Mesenchymal stem cell (in vitro differentiated cells and primary cell): ENCODE results near the gene KRT27.

Source experiments
- DNase-seq: peaks from one replicate; pipeline ENCODE4 v3.0.0-alpha.2; 2013
- H2AFZ ChIP-seq: one replicate; pipeline ENCODE4 v1.6.1; 2013; ENCODE audit warnings: low read depth, mild to moderate bottlenecking, control low read depth, inconsistent platforms, low read length, moderate library complexity
- H2AK5ac ChIP-seq: 2 replicates; pipeline ENCODE4 v1.6.1; 2013; ENCODE audit warnings: low read length, moderate library complexity, mild to moderate bottlenecking, inconsistent platforms; ENCODE audit not compliant: severe bottlenecking
- H2BK120ac ChIP-seq: one replicate; pipeline ENCODE4 v1.6.1; 2013; ENCODE audit warnings: low read depth, mild to moderate bottlenecking, inconsistent platforms, low read length, moderate library complexity
- H2BK12ac ChIP-seq, 2 experiments: one replicate each; pipeline ENCODE4 v1.6.1; 2013; ENCODE audit warnings: inconsistent platforms in 2 of 2, low read length in 2 of 2, mild to moderate bottlenecking in 2 of 2, moderate library complexity in 2 of 2, control low read depth in 1 of 2
- H2BK15ac ChIP-seq: one replicate; pipeline ENCODE4 v1.6.1; 2013; ENCODE audit warnings: mild to moderate bottlenecking, low read depth, inconsistent platforms; ENCODE audit not compliant: poor library complexity, severe bottlenecking
- H2BK5ac ChIP-seq: 2 replicates; pipeline ENCODE4 v1.6.1; 2013; ENCODE audit warnings: low read depth, mild to moderate bottlenecking, low read length, control low read depth, inconsistent platforms; ENCODE audit not compliant: poor library complexity, severe bottlenecking
- H3K14ac ChIP-seq, 2 experiments: one replicate each; pipeline ENCODE4 v1.6.1; 2013; ENCODE audit warnings: inconsistent platforms in 2 of 2, low read length in 2 of 2, control low read depth in 1 of 2, mild to moderate bottlenecking in 1 of 2, moderate library complexity in 1 of 2
- H3K18ac ChIP-seq, 2 experiments: one replicate each; pipeline ENCODE4 v1.6.1; 2013; ENCODE audit warnings: inconsistent platforms in 2 of 2, low read length in 2 of 2, control low read depth in 1 of 2, low read depth in 1 of 2, mild to moderate bottlenecking in 1 of 2
- H3K23ac ChIP-seq, 2 experiments: one replicate each; pipeline ENCODE4 v1.6.1; 2013; ENCODE audit warnings: inconsistent platforms in 2 of 2, low read length in 2 of 2, mild to moderate bottlenecking in 2 of 2, moderate library complexity in 2 of 2, control low read depth in 1 of 2
- H3K27ac ChIP-seq: 2 replicates; pipeline ENCODE4 v1.5.1; 2013; ENCODE audit warnings: mild to moderate bottlenecking, moderate library complexity, low read length, control low read depth, inconsistent platforms; ENCODE audit not compliant: poor library complexity, severe bottlenecking
- H3K27me3 ChIP-seq, 2 experiments: 2 replicates each; pipeline versions ENCODE4 v1.6.1 to v1.7.0; 2013; ENCODE audit warnings: low read length in 2 of 2, mild to moderate bottlenecking in 2 of 2, moderate library complexity in 2 of 2, control low read depth in 1 of 2, inconsistent platforms in 1 of 2; ENCODE audit not compliant: control insufficient read depth in 1 of 2, insufficient read depth in 1 of 2
- H3K36me3 ChIP-seq, 2 experiments: 2 replicates each; pipeline versions ENCODE4 v1.6.1 to v1.7.0; 2013; ENCODE audit warnings: low read length in 2 of 2, control low read depth in 1 of 2, inconsistent platforms in 1 of 2, low read depth in 1 of 2, mild to moderate bottlenecking in 1 of 2; ENCODE audit not compliant: insufficient read depth in 2 of 2, control insufficient read depth in 1 of 2
- H3K4ac ChIP-seq, 2 experiments: one replicate each; pipeline ENCODE4 v1.6.1; 2013; ENCODE audit warnings: inconsistent platforms in 2 of 2, low read length in 2 of 2, mild to moderate bottlenecking in 2 of 2, moderate library complexity in 2 of 2, control low read depth in 1 of 2, low read depth in 1 of 2
- H3K4me1 ChIP-seq: 2 replicates; pipeline ENCODE4 v1.6.1; 2013; ENCODE audit warnings: low read depth, low read length, control low read depth; ENCODE audit not compliant: control insufficient read depth, insufficient read depth
- H3K4me2 ChIP-seq: 2 replicates; pipeline ENCODE4 v1.6.1; 2013; ENCODE audit warnings: low read length, mild to moderate bottlenecking, inconsistent platforms; ENCODE audit not compliant: poor library complexity, severe bottlenecking
- H3K4me3 ChIP-seq, 2 experiments: 2 replicates each; pipeline versions ENCODE4 v1.5.1 to v1.7.0; 2013; ENCODE audit warnings: low read length in 2 of 2, mild to moderate bottlenecking in 2 of 2, control low read depth in 1 of 2, low read depth in 1 of 2; ENCODE audit not compliant: insufficient read depth in 1 of 2
- H3K79me1 ChIP-seq: replicated peaks from 2 replicates; pipeline ENCODE4 v1.6.1; 2013; ENCODE audit warnings: mild to moderate bottlenecking, control low read depth, low read length, inconsistent platforms; ENCODE audit not compliant: poor library complexity, severe bottlenecking
- H3K9ac ChIP-seq: 2 replicates; pipeline ENCODE4 v1.7.0; 2013; ENCODE audit warnings: mild to moderate bottlenecking, low read length, moderate library complexity
- H3K9me3 ChIP-seq: 2 replicates; pipeline ENCODE4 v1.7.0; 2013; ENCODE audit warnings: mild to moderate bottlenecking, low read length; ENCODE audit not compliant: control insufficient read depth
- H4K8ac ChIP-seq: one replicate; pipeline ENCODE4 v1.6.1; 2013; ENCODE audit warnings: inconsistent platforms, mild to moderate bottlenecking, low read length, moderate library complexity
- H4K91ac ChIP-seq: one replicate; pipeline ENCODE4 v1.6.1; 2013; ENCODE audit warnings: mild to moderate bottlenecking, low read length, inconsistent platforms
- WGBS: methylation state at CpG from one replicate; pipeline ENCODE4 v1.1.7; 2013; ENCODE audit warnings: mixed read lengths; 5-methylcytosine and 5-hydroxymethylcytosine counted together

KRT27 gene

GRCh38 chr17:40778461-40778860 is 3.9 kb downstream of the KRT27 start:
- Histone ChIP-seq H4K8ac (no peak overlapping the region), H2AK5ac (no peak overlapping the region), H3K18ac (no peak overlapping the region), H2BK15ac (no peak overlapping the region), H3K9me3 (no peaks in the 10 kb centered on the region), H4K91ac (no peak overlapping the region), H3K79me1 (no peaks in the 10 kb centered on the region), H3K4me1 (no peaks in the 10 kb centered on the region), H3K23ac (no peak overlapping the region), H3K36me3 (no peaks in the 10 kb centered on the region), H2BK12ac (no peak overlapping the region), H3K4me3 (no peak overlapping the region), H3K14ac (no peak overlapping the region), H3K4me2 (no peak overlapping the region), H3K27me3 (peaks cover 0 to 35% of the 10 kb centered on the region in 2 experiments), H3K4ac (no peak overlapping the region), H2BK5ac (no peak overlapping the region), H2BK120ac (no peak overlapping the region), H3K9ac (no peak overlapping the region), H2AFZ (no peak overlapping the region), H3K27ac (no peak overlapping the region)
- no peak for DNase-seq
- 85% methylated on average over 2 of the region's 5 CpGs for WGBS

DNA sequence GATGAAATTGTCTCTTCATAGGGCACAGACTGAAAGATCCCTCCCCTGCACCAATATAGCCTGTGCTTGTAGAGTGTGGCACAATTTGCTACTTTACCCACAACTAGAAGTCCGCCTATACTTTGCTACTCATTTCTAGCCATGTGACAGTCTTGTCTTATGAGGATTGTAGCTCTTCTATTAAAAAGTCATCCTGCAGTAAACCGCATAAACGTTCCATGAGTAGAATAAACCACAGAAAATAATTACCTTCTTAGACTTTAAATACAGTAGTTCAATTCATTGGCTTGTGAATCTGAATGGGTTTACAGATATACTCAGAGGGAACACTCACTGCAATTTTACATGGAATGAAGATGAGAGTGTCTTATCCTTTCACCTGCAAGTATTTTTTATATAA is 4.4 kb downstream of the KRT27 start:
- H3K79me1 ChIP-seq = no peaks in the 10 kb centered on the region
- no peak overlapping the region for H3K9ac ChIP-seq
- no peaks in the 10 kb centered on the region for H3K9me3 ChIP-seq
- no peak overlapping the region for H2AK5ac ChIP-seq
- 100% methylated on average over 1 of the region's 3 CpGs for WGBS
- no peaks in the 10 kb centered on the region for H3K4me1 ChIP-seq
- no peak overlapping the region for H2BK5ac ChIP-seq
- peaks cover 0 to 35% of the 10 kb centered on the region in 2 experiments for H3K27me3 ChIP-seq
- no peaks in the 10 kb centered on the region for H3K36me3 ChIP-seq
- H3K14ac ChIP-seq = no peak overlapping the region
- H2BK15ac ChIP-seq = no peak overlapping the region
- no peak overlapping the region for H4K91ac ChIP-seq
- H3K4me3 ChIP-seq = no peak overlapping the region
- no peak overlapping the region for H3K4me2 ChIP-seq
- no peak overlapping the region for H3K27ac ChIP-seq
- H2BK120ac ChIP-seq = no peak overlapping the region
- H3K4ac ChIP-seq = no peak overlapping the region
- no peak overlapping the region for H2BK12ac ChIP-seq
- H2AFZ ChIP-seq = no peak overlapping the region
- no peak overlapping the region for H4K8ac ChIP-seq
- no peak overlapping the region for H3K18ac ChIP-seq
- no peak overlapping the region for H3K23ac ChIP-seq
- DNase-seq = no peak

- no peak overlapping the region for H3K23ac ChIP-seq
- no peak overlapping the region for H3K18ac ChIP-seq
- H2BK120ac ChIP-seq = no peak overlapping the region
- H4K8ac ChIP-seq = no peak overlapping the region
- no peak for DNase-seq
- H3K4ac ChIP-seq = no peak overlapping the region
- no peaks in the 10 kb centered on the region for H3K4me1 ChIP-seq
- H3K27ac ChIP-seq = no peak overlapping the region
- no peak overlapping the region for H2AK5ac ChIP-seq
- WGBS = 71% methylated on average over 5 of the region's 7 CpGs
- no peak overlapping the region for H3K4me2 ChIP-seq
- H3K27me3 ChIP-seq = peaks cover 0 to 35% of the 10 kb centered on the region in 2 experiments
- H4K91ac ChIP-seq = no peak overlapping the region
- no peak overlapping the region for H2BK5ac ChIP-seq
- no peaks in the 10 kb centered on the region for H3K9me3 ChIP-seq
- no peak overlapping the region for H3K4me3 ChIP-seq
- H2AFZ ChIP-seq = no peak overlapping the region
- no peaks in the 10 kb centered on the region for H3K79me1 ChIP-seq
- no peak overlapping the region for H2BK15ac ChIP-seq
- H3K36me3 ChIP-seq = no peaks in the 10 kb centered on the region
- H3K9ac ChIP-seq = no peak overlapping the region
- H2BK12ac ChIP-seq = no peak overlapping the region
- H3K14ac ChIP-seq = no peak overlapping the region
Measured at GRCh38 chr17:40777459-40777858, 4.9 kb downstream of the KRT27 start.

GRCh38 chr17:40775945-40776344 is 6.4 kb downstream of the KRT27 start:
- Histone ChIP-seq H3K9ac (no peak overlapping the region), H3K36me3 (no peaks in the 10 kb centered on the region), H3K4me3 (no peak overlapping the region), H3K27me3 (peaks cover 3 to 35% of the 10 kb centered on the region in 2 experiments), H3K4me1 (no peaks in the 10 kb centered on the region), H4K91ac (no peak overlapping the region), H3K14ac (no peak overlapping the region), H4K8ac (no peak overlapping the region), H2AFZ (no peak overlapping the region), H2BK12ac (no peak overlapping the region), H2BK120ac (no peak overlapping the region), H3K27ac (no peak overlapping the region), H3K23ac (no peak overlapping the region), H2BK5ac (no peak overlapping the region), H2AK5ac (no peak overlapping the region), H2BK15ac (no peak overlapping the region), H3K9me3 (no peaks in the 10 kb centered on the region), H3K18ac (no peak overlapping the region), H3K79me1 (no peaks in the 10 kb centered on the region), H3K4me2 (no peak overlapping the region), H3K4ac (no peak overlapping the region)
- DNase-seq = no peak
- 84% methylated on average over 3 of the region's 4 CpGs for WGBS
